K562 (cell line): Measurements from ENCODE around the gene ARSI. TPM values are rescaled to one million over a fixed set of nuclear protein-coding genes. Genes with fewer than 3 reads are reported as not detected.

Source experiments
- ATAC-seq: fragments of 200-7000 bp; cut with Tn5 transposase; 3 replicates; pipeline ENCODE4 v1.9.1; 2020; ENCODE audit warnings: moderate library complexity
- BruUV-seq: library from RNA; stranded (reverse); fragments of 400-500 nt; replicated peaks from 2 replicates; lab custom pipeline; 2021; lab: Mats Ljungman, UMichigan
- CTCF ChIA-PET: fragments of 300-600 bp; formaldehyde crosslinking; extraction: SDS; loops from one replicate; lab custom pipeline; 2021; ENCODE audit warnings: low intra/inter-chr PET ratio; lab: Yijun Ruan, JAX
- POLR2A ChIA-PET: fragments of 300-600, 350-650 bp; sonication (Branson Sonifier 250); formaldehyde crosslinking; extraction: SDS; loops from one replicate; lab custom pipeline; 2021; ENCODE audit warnings: antibody characterized with exemption, inconsistent platforms; lab: Yijun Ruan, JAX
- DNase-seq, 4 experiments: peaks; one replicate each; pipeline versions ENCODE4 v3.0.0 to v3.0.0-alpha.2; 2011 to 2018; ENCODE audit warnings: low spot score in 3 of 4, mixed read lengths in 3 of 4; ENCODE audit errors: extremely low read depth in 1 of 4
- FAIRE-seq: peaks from 2 replicates; lab custom pipeline; 2011; peaks lifted over from hg19 to GRCh38; lab: Jason Lieb, UNC
- H2AFZ ChIP-seq: 2 replicates; pipeline ENCODE4 v1.6.0; 2011; ENCODE audit warnings: low read depth, low read length, control low read depth, inconsistent platforms
- H3K27ac ChIP-seq: fragments of 200-600 bp; 3 replicates; pipeline ENCODE4 v1.8.0; 2011; ENCODE audit warnings: low read depth, mild to moderate bottlenecking, control low read depth, inconsistent platforms, low read length, moderate library complexity, mixed read lengths; ENCODE audit errors: extremely low read depth
- H3K27me3 ChIP-seq, 2 experiments: fragments of 300-600 bp in 1 of 2; 2 replicates in 1 of 2; 3 replicates in 1 of 2; pipeline versions ENCODE4 v1.6.0 to v1.8.0; 2011; ENCODE audit warnings: inconsistent platforms in 2 of 2, low read length in 2 of 2, mild to moderate bottlenecking in 1 of 2, mixed read lengths in 1 of 2, moderate library complexity in 1 of 2; ENCODE audit not compliant: control insufficient read depth in 2 of 2, insufficient read depth in 2 of 2
- H3K36me3 ChIP-seq: fragments of 300-600 bp; 3 replicates; pipeline ENCODE4 v1.8.0; 2011; ENCODE audit warnings: mild to moderate bottlenecking, low read length, inconsistent platforms; ENCODE audit not compliant: control insufficient read depth, insufficient read depth
- H3K4me1 ChIP-seq, 2 experiments: fragments of 200-600 bp in 1 of 2; replicated peaks in 1 of 2; 2 replicates in 1 of 2; 3 replicates in 1 of 2; pipeline versions ENCODE4 v1.5.1 to v1.8.0; 2011; ENCODE audit warnings: inconsistent platforms in 2 of 2, low read length in 2 of 2, mild to moderate bottlenecking in 1 of 2, mixed read lengths in 1 of 2, moderate library complexity in 1 of 2; ENCODE audit not compliant: control insufficient read depth in 2 of 2, insufficient read depth in 2 of 2
- H3K4me2 ChIP-seq: 2 replicates; pipeline ENCODE4 v1.6.1; 2011; ENCODE audit warnings: low read length, control low read depth, inconsistent platforms, mixed read lengths; ENCODE audit not compliant: insufficient read depth
- H3K4me3 ChIP-seq: fragments of 200-600 bp; sonication (generic), shearing (Covaris generic); 2 replicates; pipeline ENCODE4 v1.5.1; 2016; ENCODE audit warnings: control low read depth, inconsistent platforms
- H3K79me2 ChIP-seq: fragments of 200-600 bp; 3 replicates; pipeline ENCODE4 v1.8.0; 2011; ENCODE audit warnings: low read length, inconsistent platforms; ENCODE audit not compliant: control insufficient read depth, insufficient read depth
- H3K9ac ChIP-seq, 2 experiments: 2 replicates each; pipeline versions ENCODE4 v1.6.0 to v1.6.1; 2011; ENCODE audit warnings: low read depth in 2 of 2, low read length in 2 of 2, control low read depth in 1 of 2, inconsistent platforms in 1 of 2, mild to moderate bottlenecking in 1 of 2, mixed read lengths in 1 of 2; ENCODE audit not compliant: insufficient read depth in 1 of 2
- H3K9me1 ChIP-seq: one replicate; pipeline ENCODE4 v1.6.0; 2011; ENCODE audit warnings: inconsistent platforms, mild to moderate bottlenecking, low read length, moderate library complexity; ENCODE audit not compliant: control insufficient read depth, insufficient read depth
- H3K9me3 ChIP-seq: replicated peaks from 2 replicates; pipeline ENCODE4 v1.5.1; 2011; ENCODE audit warnings: low read depth, low read length, inconsistent platforms; ENCODE audit not compliant: control insufficient read depth, insufficient read depth
- H4K20me1 ChIP-seq: replicated peaks from 2 replicates; pipeline ENCODE4 v1.6.1; 2011; ENCODE audit warnings: low read length, inconsistent platforms, mixed read lengths; ENCODE audit not compliant: control insufficient read depth, insufficient read depth
- ATF1 ChIP-seq, 2 experiments: fragments of 450-650 bp in 1 of 2; IDR thresholded peaks; 2 replicates each; pipeline ENCODE4 v1.6.1; 2016; ENCODE audit warnings: missing compliant biosample characterization in 1 of 2, missing genetic modification characterization in 1 of 2
- CREM ChIP-seq: IDR thresholded peaks from 2 replicates; pipeline ENCODE4 v1.6.1; 2014; ENCODE audit warnings: antibody characterized with exemption, low read depth
- ESRRA ChIP-seq: fragments of 450-650 bp; IDR thresholded peaks from 2 replicates; pipeline ENCODE4 v1.6.1; 2014; ENCODE audit warnings: low read depth, mild to moderate bottlenecking, moderate library complexity, borderline replicate concordance
- HDAC1 ChIP-seq, 2 experiments: fragments of 450-650 bp; IDR thresholded peaks; 2 replicates each; pipeline ENCODE4 v1.6.1; 2016 to 2017; ENCODE audit warnings: inconsistent platforms in 1 of 2, mild to moderate bottlenecking in 1 of 2, moderate library complexity in 1 of 2
- MCM5 ChIP-seq: fragments of 450-650 bp; IDR thresholded peaks from 2 replicates; pipeline ENCODE4 v1.6.1; 2016; ENCODE audit warnings: low read depth
- MTF1 ChIP-seq: fragments of 250-450 bp; sonication (Bioruptor Pico); IDR thresholded peaks from 2 replicates; pipeline ENCODE4 v1.9.0; 2021; ENCODE audit warnings: moderate library complexity, mild to moderate bottlenecking, inconsistent platforms, borderline replicate concordance
- MYBL2 ChIP-seq, 2 experiments: fragments of 450-650 bp in 1 of 2; sonication (generic) in 1 of 2; formaldehyde crosslinking in 1 of 2; IDR thresholded peaks; 2 replicates each; pipeline versions ENCODE4 v1.6.1 to v1.8.1; 2017 to 2022; ENCODE audit warnings: borderline replicate concordance in 1 of 2, inconsistent platforms in 1 of 2, low read depth in 1 of 2, mild to moderate bottlenecking in 1 of 2, missing genetic modification reagents in 1 of 2, moderate library complexity in 1 of 2
- NFIC ChIP-seq: fragments of 450-650 bp; IDR thresholded peaks from 2 replicates; pipeline ENCODE4 v1.6.1; 2017; ENCODE audit warnings: mild to moderate bottlenecking, inconsistent platforms
- RBM39 ChIP-seq: fragments of 200-400 bp; formaldehyde crosslinking; optimal IDR thresholded peaks from 2 replicates; pipeline ENCODE3; 2018; ENCODE audit warnings: low read depth, low read length
- SOX6 ChIP-seq: fragments of 450-650 bp; IDR thresholded peaks from 2 replicates; pipeline ENCODE4 v1.6.1; 2014; ENCODE audit warnings: mild to moderate bottlenecking
- TAF1 ChIP-seq: IDR thresholded peaks from 2 replicates; pipeline ENCODE4 v1.6.1; 2011; ENCODE audit warnings: mild to moderate bottlenecking, low read length, moderate library complexity; ENCODE audit not compliant: insufficient read depth, control insufficient read depth, severe bottlenecking; ENCODE audit errors: extremely low read depth
- ZNF766 ChIP-seq: fragments of 200-800 bp; sonication (Bioruptor generic); conservative IDR thresholded peaks from 2 replicates; pipeline ENCODE4 v1.6.1; 2016; ENCODE audit warnings: missing genetic modification characterization, missing compliant biosample characterization
- WGBS: fragments of 100-300 bp; shearing (Covaris generic); methylation state at CpG from one replicate; pipeline ENCODE4 v1.1.6; 2016; ENCODE audit warnings: low coverage, mixed read lengths; ENCODE audit not compliant: insufficient coverage; ENCODE audit errors: missing lambda C conversion rate; 5-methylcytosine and 5-hydroxymethylcytosine counted together
- in situ Hi-C: fragments of 300-500 bp; cut with MboI; formaldehyde crosslinking; loops from 4 replicates; pipeline ENCODE4 v1.15.0; 2018; ENCODE audit warnings: inconsistent platforms, mixed read lengths
- intact Hi-C: fragments of 100-400 bp; cut with micrococcal nuclease; formaldehyde crosslinking; loops from 2 replicates; pipeline ENCODE4 v1.14.2; 2022
- polyA plus RNA-seq, 8 experiments: library from polyadenylated mRNA; depleted of rRNA in 4 of 8; stranded (reverse) in 5 of 8; unstranded in 3 of 8; fragments of >200 nt; fragmentation: Nextera tagmentation in 2 of 8; fragmentation: Illumina TruSeq in 1 of 8; extraction: Ambion mirVana in 2 of 8; extraction: Trizol in 1 of 8; gene quantifications; 2 replicates each; pipeline versions ENCODE4 v1.2.1 to v1.2.3, GENCODE V29; 2011 to 2014; ENCODE audit warnings: inconsistent platforms in 1 of 8, missing spikeins in 1 of 8
- total RNA-seq, 7 experiments: library from RNA; depleted of rRNA in 6 of 7; stranded (reverse); fragments of >200 nt in 6 of 7; fragmentation: Illumina TruSeq in 2 of 7; extraction: Trizol in 2 of 7; gene quantifications; 2 replicates each; pipeline versions ENCODE4 v1.2.1 to v1.2.3, GENCODE V29; 2011 to 2021; ENCODE audit warnings: low replicate concordance in 1 of 7

The ARSI gene
- total and polyA plus RNA-seq, 9 of the 15 experiments (the other 6 are each of a cell fraction or from before 2014, with no cell fraction given), result 0.04 to 0.07 TPM; not detected in 7

GRCh38 chr5:150262502-150262901 is 40.2 kb downstream of the ARSI start:
- H3K4me2 ChIP-seq, result no peak overlapping the region
- in situ Hi-C loops, result no loop called here
- H3K9me3 ChIP-seq, result no peaks in the 10 kb centered on the region
- FAIRE-seq, result no peak
- ChIA-PET POLR2A (no interaction called here), CTCF (no interaction called here)
- peaks cover 21 to 48% of the 10 kb centered on the region in 2 experiments for H3K27me3 ChIP-seq
- no peaks in the 10 kb centered on the region for H3K36me3 ChIP-seq
- no peak overlapping the region for H3K27ac ChIP-seq
- H3K4me1 ChIP-seq, result peaks cover 0 to 8% of the 10 kb centered on the region in 2 experiments; a peak in 2 of 5 replicates
- H3K9ac ChIP-seq, result no peak overlapping the region
- WGBS, result 8% methylated on average over 7 of the region's 7 CpGs
- no peak overlapping the region for H2AFZ ChIP-seq
- H3K9me1 ChIP-seq, result peaks cover 3% of the 10 kb centered on the region
- H4K20me1 ChIP-seq, result peaks cover 3% of the 10 kb centered on the region; the same call in 1 of the 2 replicates
- H3K79me2 ChIP-seq, result no peaks in the 10 kb centered on the region
- TF ChIP-seq ZNF766 (CRISPR knock-in tag) (no peak), NFIC (0 out of 2 replicates have a peak, but pooled peaks have one; percentile 21)
- BruUV-seq, result no TSS peak
- no peak for ATAC-seq
- DNase-seq, result no peak
- intact Hi-C loops, result no loop called here
- H3K4me3 ChIP-seq, result no peak overlapping the region

DNA sequence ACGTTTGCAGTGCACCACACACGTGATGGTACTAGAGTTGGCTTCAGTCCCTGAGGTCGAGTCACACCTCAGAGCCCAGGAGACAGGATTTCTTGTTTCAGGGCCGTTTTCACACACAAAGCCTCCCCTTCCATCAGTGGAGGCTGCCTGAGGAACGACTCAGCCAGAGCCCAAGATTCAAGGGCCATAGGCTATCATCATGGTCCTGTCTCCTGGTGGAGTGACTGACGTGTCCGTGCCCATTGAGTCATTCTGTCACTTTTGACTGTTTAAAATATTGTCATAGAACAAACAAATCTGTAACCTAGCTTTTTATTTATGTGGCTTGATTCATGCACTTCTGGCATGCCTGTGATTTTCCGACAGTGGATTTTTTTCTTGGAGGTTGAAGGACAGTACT is 41.5 kb downstream of the ARSI start:
- no peaks in the 10 kb centered on the region for H3K79me2 ChIP-seq
- H3K4me3 ChIP-seq, result no peak overlapping the region
- H3K36me3 ChIP-seq, result no peaks in the 10 kb centered on the region
- H3K27me3 ChIP-seq, result peaks cover 19 to 42% of the 10 kb centered on the region in 2 experiments
- no peak overlapping the region for H3K27ac ChIP-seq
- FAIRE-seq (no peak), DNase-seq (no peak), ATAC-seq (no peak)
- H4K20me1 ChIP-seq, result peaks cover 3% of the 10 kb centered on the region; the same call in 1 of the 2 replicates
- H2AFZ ChIP-seq, result no peak overlapping the region
- BruUV-seq, result no TSS peak
- ChIA-PET CTCF (no interaction called here), POLR2A (interaction anchor here (0.7 kb wide), 1 partner anchor 86 kb away, joined by 4 read pairs; no protein-coding TSS in a partner anchor)
- H3K4me2 ChIP-seq, result no peak overlapping the region
- no peaks in the 10 kb centered on the region for H3K9me3 ChIP-seq
- WGBS, result 2% methylated on average over 8 of the region's 8 CpGs
- intact Hi-C loops, result no loop called here
- H3K9ac ChIP-seq, result no peak overlapping the region
- in situ Hi-C loops, result no loop called here
- peaks cover 0 to 8% of the 10 kb centered on the region in 2 experiments; a peak in 2 of 5 replicates for H3K4me1 ChIP-seq
- peaks cover 3% of the 10 kb centered on the region for H3K9me1 ChIP-seq
- TF ChIP-seq MCM5 (no peak), RBM39 (no peak), ESRRA (no peak), HDAC1 (IDR thresholded peaks at IDR 0.05) (no peak), CREM (no peak), TAF1 (no peak), SOX6 (no peak), ATF1 (CRISPR knock-in tag; IDR thresholded peaks at IDR 0.05) (no peak), ATF1 (tag; IDR thresholded peaks at IDR 0.05) (no peak), MTF1 (CRISPR knock-in tag) (no peak), MYBL2 (IDR thresholded peaks at IDR 0.05; ENCODE audit: low read depth) (no peak), MYBL2 (CRISPR knock-in tag; IDR thresholded peaks at IDR 0.05; ENCODE audit: borderline replicate concordance) (no peak)
